Natural killer cell (primary cell): ENCODE results near the gene RND3. TPM values are rescaled to one million over a fixed set of nuclear protein-coding genes. Genes with fewer than 3 reads are reported as not detected.

Experiments used
- ATAC-seq, 3 donors: fragments of 150-1000 bp in 2 of 3; fragments of 200-7000 bp in 1 of 3; cut with Tn5 transposase; 1 replicate in 1 of 3; 2 replicates in 2 of 3; pipeline ENCODE4 v1.10.0; 2021; ENCODE audit warnings: mild to moderate bottlenecking in 2 of 3, moderate library complexity in 2 of 3
- DNase-seq, 2 donors: peaks; one replicate each; pipeline versions ENCODE4 v3.0.0 to v3.0.0-alpha.2; 2013 to 2021; ENCODE audit warnings: mixed read lengths in 1 of 2
- H3K27ac ChIP-seq: one replicate; pipeline ENCODE4 v1.5.1; 2013; ENCODE audit warnings: mild to moderate bottlenecking, low read length
- H3K27me3 ChIP-seq: one replicate; pipeline ENCODE4 v1.6.1; 2013; ENCODE audit warnings: low read length; ENCODE audit not compliant: control insufficient read depth, insufficient read depth
- H3K36me3 ChIP-seq: one replicate; pipeline ENCODE4 v1.6.1; 2013; ENCODE audit warnings: low read length; ENCODE audit not compliant: control insufficient read depth, insufficient read depth
- H3K4me1 ChIP-seq: one replicate; pipeline ENCODE4 v1.6.1; 2013; ENCODE audit warnings: low read length; ENCODE audit not compliant: control insufficient read depth, insufficient read depth
- H3K4me3 ChIP-seq: one replicate; pipeline ENCODE4 v1.5.1; 2013; ENCODE audit warnings: low read length
- H3K9me3 ChIP-seq: one replicate; pipeline ENCODE4 v1.6.1; 2013; ENCODE audit warnings: low read length; ENCODE audit not compliant: control insufficient read depth, insufficient read depth
- H3K27ac Mint-ChIP-seq, 2 donors: one replicate each; pipeline ENCODE4 v1.8.0; 2022; ENCODE audit warnings: mild to moderate bottlenecking in 2 of 2, mixed read lengths in 2 of 2, moderate library complexity in 1 of 2
- H3K27me3 Mint-ChIP-seq, 2 donors: one replicate each; pipeline ENCODE4 v1.8.0; 2022; ENCODE audit warnings: low read depth in 2 of 2, mixed read lengths in 2 of 2
- H3K36me3 Mint-ChIP-seq: one replicate; pipeline ENCODE4 v1.8.0; 2022; ENCODE audit warnings: mixed read lengths
- H3K4me1 Mint-ChIP-seq, 2 donors: one replicate each; pipeline ENCODE4 v1.8.0; 2022; ENCODE audit warnings: mixed read lengths in 2 of 2
- H3K4me3 Mint-ChIP-seq: one replicate; pipeline ENCODE4 v1.8.0; 2022; ENCODE audit warnings: mild to moderate bottlenecking, moderate library complexity, mixed read lengths
- H3K9me3 Mint-ChIP-seq, 2 donors: one replicate each; pipeline ENCODE4 v1.8.0; 2022; ENCODE audit warnings: mixed read lengths in 2 of 2
- CTCF ChIP-seq: fragments of 200-600 bp; IDR thresholded peaks from one replicate; pipeline ENCODE4 v1.8.0; 2022; ENCODE audit warnings: antibody characterized with exemption
- WGBS: methylation state at CpG from one replicate; pipeline ENCODE4 v1.1.7; 2013; ENCODE audit warnings: missing lambda C conversion rate; ENCODE audit not compliant: insufficient coverage; 5-methylcytosine and 5-hydroxymethylcytosine counted together
- intact Hi-C: fragments of 100-400 bp; cut with micrococcal nuclease; formaldehyde crosslinking; loops from one replicate; pipeline ENCODE4 v1.14.2; 2022
- total RNA-seq, 4 donors: library from RNA; stranded (reverse); fragments of 120-200 nt in 1 of 4; gene quantifications; one replicate each; pipeline versions ENCODE4 v1.2.3 to v1.2.4, GENCODE V29; 2013 to 2022

The RND3 gene
- total RNA-seq, 3 donors from 2014 or later (not counting 1 experiment from before 2014, with no cell fraction given): not detected

- H3K4me3 Mint-ChIP-seq: no peak overlapping the region
- Histone ChIP-seq H3K27ac (no peak overlapping the region), H3K4me1 (no peaks in the 10 kb centered on the region), H3K9me3 (no peaks in the 10 kb centered on the region), H3K36me3 (no peaks in the 10 kb centered on the region), H3K27me3 (no peaks in the 10 kb centered on the region), H3K4me3 (no peak overlapping the region)
- no peaks in the 10 kb centered on the region for H3K4me1 Mint-ChIP-seq
- WGBS: 90% methylated on average over 14 of the region's 14 CpGs
- peaks cover 6 to 10% of the 10 kb centered on the region in 2 donors for H3K9me3 Mint-ChIP-seq
- H3K36me3 Mint-ChIP-seq: no peaks in the 10 kb centered on the region
- no peaks in the 10 kb centered on the region for H3K27me3 Mint-ChIP-seq
- intact Hi-C loops: no loop called here
- DNase-seq (no peak), ATAC-seq (no peak)
- H3K27ac Mint-ChIP-seq: no peak overlapping the region
- no peak for TF ChIP-seq CTCF
These were observed 17.7 kb downstream of the RND3 start for GRCh38 chr2:150469706-150470274.

GRCh38 chr2:150468350-150468960 lies 19.0 kb downstream of the RND3 start:
- no peak overlapping the region for H3K27ac Mint-ChIP-seq
- 77% methylated on average over 6 of the region's 7 CpGs for WGBS
- no peak for DNase-seq
- H3K4me1 Mint-ChIP-seq: no peaks in the 10 kb centered on the region
- no peaks in the 10 kb centered on the region for H3K27me3 Mint-ChIP-seq
- Histone ChIP-seq H3K4me1 (no peaks in the 10 kb centered on the region), H3K9me3 (no peaks in the 10 kb centered on the region), H3K27me3 (no peaks in the 10 kb centered on the region), H3K36me3 (no peaks in the 10 kb centered on the region), H3K27ac (no peak overlapping the region), H3K4me3 (no peak overlapping the region)
- ATAC-seq: no peak
- intact Hi-C loops: no loop called here
- peaks cover 3 to 9% of the 10 kb centered on the region in 2 donors for H3K9me3 Mint-ChIP-seq
- H3K4me3 Mint-ChIP-seq: no peak overlapping the region
- no peak for TF ChIP-seq CTCF
- H3K36me3 Mint-ChIP-seq: no peaks in the 10 kb centered on the region

DNA sequence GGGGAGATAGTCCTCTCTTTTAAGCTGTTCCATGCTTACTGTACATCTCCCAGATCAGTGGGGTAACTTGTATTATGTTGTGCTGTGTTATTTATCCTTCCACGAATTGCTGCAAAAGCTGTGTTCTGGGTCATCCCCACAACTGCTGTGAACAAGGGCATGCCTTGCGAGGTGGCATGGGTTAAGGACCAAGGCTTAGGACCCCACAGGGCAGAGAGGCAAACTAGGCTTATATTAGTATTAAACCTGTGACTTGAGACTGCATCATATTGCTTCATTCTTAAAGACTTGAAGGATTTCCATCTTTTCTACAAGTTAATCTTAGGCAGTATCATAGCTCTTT lies 19.9 kb downstream of the RND3 start:
- H3K4me3 Mint-ChIP-seq: no peak overlapping the region
- H3K36me3 ChIP-seq: no peaks in the 10 kb centered on the region
- no peaks in the 10 kb centered on the region for H3K27me3 Mint-ChIP-seq
- H3K4me3 ChIP-seq: no peak overlapping the region
- H3K27ac Mint-ChIP-seq: no peak overlapping the region
- H3K4me1 ChIP-seq: no peaks in the 10 kb centered on the region
- no peak for ATAC-seq
- intact Hi-C loops: no loop called here
- no peaks in the 10 kb centered on the region for H3K27me3 ChIP-seq
- H3K9me3 Mint-ChIP-seq: peaks cover 3 to 10% of the 10 kb centered on the region in 2 donors
- no peaks in the 10 kb centered on the region for H3K4me1 Mint-ChIP-seq
- 80% methylated on average over 2 of the region's 2 CpGs for WGBS
- H3K36me3 Mint-ChIP-seq: no peaks in the 10 kb centered on the region
- H3K27ac ChIP-seq: no peak overlapping the region
- no peak for DNase-seq
- H3K9me3 ChIP-seq: no peaks in the 10 kb centered on the region
- TF ChIP-seq CTCF: no peak
